ENCODE results near the gene NUDT22.

NUDT22 gene

GRCh38 chr11:64278576-64279190 is 52.6 kb downstream of the NUDT22 start:
- Histone ChIP-seq H3K79me2 (ENCODE audit: control insufficient read depth, insufficient read depth, low read length, poor library complexity) (no peaks in the 10 kb centered on the region), H2BK12ac (ENCODE audit: low read length) (no peak overlapping the region), H2BK120ac (ENCODE audit: insufficient read depth, low read length, poor library complexity) (no peak overlapping the region), H2AK5ac (ENCODE audit: low read length) (no peak overlapping the region), H3K4me3 (ENCODE audit: low read depth, low read length) (no peak overlapping the region), H3K36me3 (ENCODE audit: control insufficient read depth in 1 of 2, insufficient read depth in 2 of 2, low read length in 2 of 2) (peaks cover 20 to 24% of the 10 kb centered on the region in 2 experiments), H3K4me2 (ENCODE audit: low read length) (no peak overlapping the region), H4K91ac (ENCODE audit: low read depth, low read length) (no peak overlapping the region), H4K8ac (ENCODE audit: low read depth, low read length) (no peak overlapping the region), H3K23ac (ENCODE audit: low read length) (peak overlapping the region; percentile 17), H3K27me3 (ENCODE audit: insufficient read depth, low read length) (no peaks in the 10 kb centered on the region), H4K12ac (ENCODE audit: low read depth, low read length) (no peak overlapping the region), H3K9me3 (ENCODE audit: insufficient read depth, low read depth, low read length) (peaks cover 2% of the 10 kb centered on the region), H3K9ac (ENCODE audit: low read length) (no peak overlapping the region), H3K79me1 (ENCODE audit: low read length) (peaks cover 9% of the 10 kb centered on the region), H3K4me1 (ENCODE audit: control insufficient read depth in 1 of 2, insufficient read depth in 2 of 2, low read length in 2 of 2) (peaks cover 14 to 18% of the 10 kb centered on the region in 2 experiments), H3K4ac (ENCODE audit: low read depth, low read length) (no peak overlapping the region), H2AFZ (ENCODE audit: insufficient read depth, low read length, poor library complexity) (no peak overlapping the region), H3K18ac (ENCODE audit: low read length) (no peak overlapping the region), H2BK5ac (ENCODE audit: low read depth, low read length, poor library complexity) (no peak overlapping the region), H3K14ac (ENCODE audit: low read length) (no peak overlapping the region), H3K27ac (ENCODE audit: low read depth, low read length) (no peak overlapping the region)
- no CpG with 5 or more reads among the region's 8 CpGs for WGBS (ENCODE audit: extremely low coverage, insufficient coverage, insufficient read length)
- DNase-seq, result peak; percentile 78 to 81

Measured in trophoblast cell (in vitro differentiated cells and primary cell).